ENCODE measurements around the gene LRP8. TPM values are rescaled to one million over a fixed set of nuclear protein-coding genes. Genes with fewer than 3 reads are reported as not detected.

Gene LRP8
- total and polyA plus RNA-seq, 2 of the 4 experiments (the other 2 are of a cell fraction) = 12.0 to 12.1 TPM

- dilution Hi-C loops (cut with HindIII; ENCODE audit: low sequenced_read_pairs, unreplicated experiment) = no loop called here
- TF ChIP-seq BHLHE40 (IDR thresholded peaks at IDR 0.05; ENCODE audit: low read depth, low read length) (no peak), MXI1 (IDR thresholded peaks at IDR 0.05; ENCODE audit: borderline replicate concordance, low read depth, low read length) (no peak), NFE2L2 (IDR thresholded peaks at IDR 0.05; ENCODE audit: low read depth, low read length) (no peak), POLR2A (IDR thresholded peaks at IDR 0.05; ENCODE audit: low read depth, low read length) (no peak)
- no peak overlapping the region for H2BK120ac ChIP-seq (ENCODE audit: low read depth, low read length)
Observed at GRCh38 chr1:53371121-53371666, 43.3 kb upstream of the LRP8 start.

More at GRCh38 chr1:53371121-53371666, 43.3 kb upstream of the LRP8 start:
- Histone ChIP-seq H2BK15ac (ENCODE audit: low read depth, low read length) (no peak overlapping the region), H3K18ac (ENCODE audit: low read depth, low read length) (no peak overlapping the region), H3K36me3 (ENCODE audit: control insufficient read depth, insufficient read depth, low read length) (no peaks in the 10 kb centered on the region), H4K91ac (ENCODE audit: insufficient read depth, low read depth, low read length) (no peak overlapping the region), H3K4me3 (ENCODE audit: insufficient read depth, low read depth, low read length) (no peak overlapping the region), H2BK20ac (ENCODE audit: low read depth, low read length) (no peak overlapping the region), H3K79me1 (ENCODE audit: low read depth in 1 of 2, low read length in 2 of 2) (no peaks in the 10 kb centered on the region), H3K27ac (ENCODE audit: insufficient read depth, low read length) (no peak overlapping the region), H3K27me3 (ENCODE audit: control insufficient read depth, insufficient read depth, low read length) (peaks cover 62% of the 10 kb centered on the region), H3K9me1 (ENCODE audit: insufficient read depth, low read length) (no peaks in the 10 kb centered on the region), H2BK5ac (ENCODE audit: low read depth, low read length, poor library complexity, severe bottlenecking) (no peak overlapping the region), H3K56ac (ENCODE audit: extremely low read depth, insufficient read depth, low read length) (no peak overlapping the region), H2AK9ac (replicated peaks; ENCODE audit: low read depth, low read length, poor library complexity) (no peak overlapping the region), H2AFZ (replicated peaks; ENCODE audit: low read length, poor library complexity) (peak overlapping the region; percentile 43), H3K4me2 (ENCODE audit: low read depth, low read length) (no peak overlapping the region), H3K9ac (ENCODE audit: low read depth, low read length) (no peak overlapping the region), H3K9me3 (ENCODE audit: control insufficient read depth, insufficient read depth, low read length) (no peaks in the 10 kb centered on the region), H4K8ac (ENCODE audit: low read depth in 2 of 2, low read length in 2 of 2) (no peak overlapping the region), H3K23ac (ENCODE audit: low read depth, low read length) (no peak overlapping the region), H2AK5ac (ENCODE audit: low read depth, low read length) (no peak overlapping the region), H3K14ac (replicated peaks; ENCODE audit: low read depth, low read length) (no peak overlapping the region), H3K4me1 (ENCODE audit: control insufficient read depth, insufficient read depth, low read length) (no peaks in the 10 kb centered on the region; the same call in 1 of the 2 replicates), H4K5ac (ENCODE audit: low read depth, low read length) (no peak overlapping the region), H3K4ac (ENCODE audit: low read depth, low read length) (no peak overlapping the region), H4K20me1 (ENCODE audit: insufficient read depth, low read length) (no peaks in the 10 kb centered on the region)
- in situ Hi-C loops (cut with MboI; ENCODE audit: low sequenced_read_pairs) (no loop called here), intact Hi-C loops (cut with micrococcal nuclease) (no loop called here)
- ATAC-seq (ENCODE audit: low read depth) = no peak
- WGBS, 2 experiments (ENCODE audit: extremely low coverage in 2 of 2, insufficient read length in 1 of 2) = 20% methylated on average over 1 of the region's 15 CpGs; no CpG with 5 or more reads in 1 of the 2 experiments
- CTCF ChIA-PET = no interaction called here
- BruUV-seq (replicated peaks) = no TSS peak
- no peak for DNase-seq
- POLR2A ChIA-PET (ENCODE audit: unreplicated experiment) = no interaction called here

All from IMR-90 (cell line).